RWPE2 (cell line): Measurements from ENCODE around the gene HTRA3.

Experiments used
- ATAC-seq: fragments of 200-7000 bp; cut with Tn5 transposase; 3 replicates; pipeline ENCODE4 v1.9.1; 2021; ENCODE audit warnings: low read depth
- DNase-seq: peaks from one replicate; pipeline ENCODE4 v3.0.0-alpha.2; 2020; ENCODE audit warnings: low spot score
- H3K27ac ChIP-seq: fragments of 450-650 bp; 2 replicates; pipeline ENCODE4 v1.5.1; 2017; ENCODE audit warnings: mild to moderate bottlenecking; ENCODE audit not compliant: poor library complexity, severe bottlenecking
- H3K27me3 ChIP-seq: fragments of 250-450 bp; sonication (Bioruptor Pico); 2 replicates; pipeline ENCODE4 v1.5.1; 2021; ENCODE audit warnings: mild to moderate bottlenecking, moderate library complexity; ENCODE audit not compliant: insufficient read depth, poor library complexity, severe bottlenecking
- H3K36me3 ChIP-seq: fragments of 250-450 bp; sonication (Bioruptor Pico); 2 replicates; pipeline ENCODE4 v1.5.1; 2020; ENCODE audit warnings: low read depth, mild to moderate bottlenecking, moderate library complexity
- H3K4me1 ChIP-seq: fragments of 250-450 bp; sonication (Bioruptor Pico); 2 replicates; pipeline ENCODE4 v1.5.1; 2021; ENCODE audit warnings: mild to moderate bottlenecking, moderate library complexity; ENCODE audit not compliant: insufficient read depth, poor library complexity, severe bottlenecking
- H3K4me3 ChIP-seq: fragments of 250-450 bp; sonication (Bioruptor Pico); 2 replicates; pipeline ENCODE4 v1.5.1; 2021; ENCODE audit warnings: mild to moderate bottlenecking, moderate library complexity; ENCODE audit not compliant: severe bottlenecking
- H3K9me3 ChIP-seq: fragments of 250-450 bp; sonication (Bioruptor Pico); 2 replicates; pipeline ENCODE4 v1.5.1; 2021; ENCODE audit warnings: mild to moderate bottlenecking, moderate library complexity; ENCODE audit not compliant: severe bottlenecking
- TF ChIP-seq, protein P1 (sequence below): fragments of 450-650 bp; IDR thresholded peaks from one replicate; pipeline ENCODE4 v1.5.1; 2017; ENCODE audit warnings: mild to moderate bottlenecking, moderate library complexity; ENCODE audit not compliant: poor library complexity, severe bottlenecking

Gene HTRA3

DNA sequence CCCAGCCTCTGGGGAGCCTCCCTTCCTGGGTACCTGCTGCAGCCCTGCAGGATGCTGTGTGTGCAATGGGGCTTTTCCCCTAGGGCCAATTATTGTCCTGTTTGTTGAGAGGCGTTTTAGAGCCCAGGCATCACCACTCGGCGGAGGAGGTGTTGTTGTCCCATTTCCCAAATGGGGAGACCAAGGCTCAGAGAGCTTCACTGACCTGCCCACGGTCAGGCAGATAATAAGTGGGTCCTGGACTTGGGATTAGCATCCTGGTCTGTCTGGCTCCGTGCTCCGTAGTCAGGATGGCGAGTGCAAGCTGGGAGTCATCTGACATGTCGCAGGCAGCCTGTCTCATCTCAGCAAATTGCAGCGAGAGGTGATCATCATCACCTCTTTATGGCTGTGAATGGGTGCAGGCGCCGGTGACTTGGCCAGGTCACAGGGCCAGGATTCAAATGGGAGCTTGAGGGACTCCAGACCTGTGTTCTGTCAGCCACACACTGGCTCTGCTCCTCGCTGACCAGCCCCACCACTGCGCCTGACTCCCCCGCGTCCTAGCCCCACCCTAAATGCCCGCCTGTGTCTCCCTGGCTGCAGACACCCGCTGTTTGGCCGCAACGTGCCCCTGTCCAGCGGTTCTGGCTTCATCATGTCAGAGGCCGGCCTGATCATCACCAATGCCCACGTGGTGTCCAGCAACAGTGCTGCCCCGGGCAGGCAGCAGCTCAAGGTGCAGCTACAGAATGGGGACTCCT is 16.6 kb downstream of the HTRA3 start:
- Histone ChIP-seq H3K4me3 (no peak overlapping the region), H3K36me3 (no peaks in the 10 kb centered on the region), H3K9me3 (no peaks in the 10 kb centered on the region), H3K27ac (no peak overlapping the region), H3K27me3 (no peaks in the 10 kb centered on the region), H3K4me1 (no peaks in the 10 kb centered on the region)
- TF ChIP-seq, protein P1, sequence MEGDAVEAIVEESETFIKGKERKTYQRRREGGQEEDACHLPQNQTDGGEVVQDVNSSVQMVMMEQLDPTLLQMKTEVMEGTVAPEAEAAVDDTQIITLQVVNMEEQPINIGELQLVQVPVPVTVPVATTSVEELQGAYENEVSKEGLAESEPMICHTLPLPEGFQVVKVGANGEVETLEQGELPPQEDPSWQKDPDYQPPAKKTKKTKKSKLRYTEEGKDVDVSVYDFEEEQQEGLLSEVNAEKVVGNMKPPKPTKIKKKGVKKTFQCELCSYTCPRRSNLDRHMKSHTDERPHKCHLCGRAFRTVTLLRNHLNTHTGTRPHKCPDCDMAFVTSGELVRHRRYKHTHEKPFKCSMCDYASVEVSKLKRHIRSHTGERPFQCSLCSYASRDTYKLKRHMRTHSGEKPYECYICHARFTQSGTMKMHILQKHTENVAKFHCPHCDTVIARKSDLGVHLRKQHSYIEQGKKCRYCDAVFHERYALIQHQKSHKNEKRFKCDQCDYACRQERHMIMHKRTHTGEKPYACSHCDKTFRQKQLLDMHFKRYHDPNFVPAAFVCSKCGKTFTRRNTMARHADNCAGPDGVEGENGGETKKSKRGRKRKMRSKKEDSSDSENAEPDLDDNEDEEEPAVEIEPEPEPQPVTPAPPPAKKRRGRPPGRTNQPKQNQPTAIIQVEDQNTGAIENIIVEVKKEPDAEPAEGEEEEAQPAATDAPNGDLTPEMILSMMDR, result no peak
- no peak for DNase-seq
- ATAC-seq, result no peak

DNA sequence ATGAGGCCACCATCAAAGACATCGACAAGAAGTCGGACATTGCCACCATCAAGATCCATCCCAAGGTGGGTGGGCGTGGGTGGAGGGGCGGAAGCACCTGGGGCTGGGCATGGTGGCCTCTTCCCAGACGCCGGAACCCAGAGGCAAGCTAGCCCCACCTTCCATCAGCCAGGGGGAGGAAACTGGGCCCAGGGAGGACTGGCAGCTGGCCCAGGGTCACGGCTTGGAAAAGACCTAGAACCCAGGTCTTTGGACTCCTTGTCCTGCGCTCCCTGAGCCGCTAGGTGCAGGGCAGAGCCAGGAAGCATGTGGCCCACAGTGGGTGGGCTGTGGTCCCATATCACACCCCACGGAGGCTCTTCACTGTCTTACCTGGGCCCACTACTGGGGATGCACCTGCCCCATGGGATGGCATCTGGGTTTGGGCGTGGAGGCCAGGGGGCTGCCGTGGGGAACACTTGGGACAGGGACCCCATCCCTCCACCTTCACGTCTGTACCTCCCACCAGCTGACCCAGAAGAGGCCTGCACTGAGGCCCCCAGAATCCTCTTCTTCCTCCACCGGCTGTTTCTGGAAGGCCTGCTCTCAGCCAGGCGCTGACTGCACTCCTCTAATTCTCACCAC is 17.3 kb downstream of the HTRA3 start:
- DNase-seq, result no peak
- Histone ChIP-seq H3K4me1 (no peaks in the 10 kb centered on the region), H3K27ac (no peak overlapping the region), H3K36me3 (no peaks in the 10 kb centered on the region), H3K9me3 (no peaks in the 10 kb centered on the region), H3K4me3 (no peak overlapping the region), H3K27me3 (no peaks in the 10 kb centered on the region)
- TF ChIP-seq, protein P1, result no peak
- no peak for ATAC-seq

DNA sequence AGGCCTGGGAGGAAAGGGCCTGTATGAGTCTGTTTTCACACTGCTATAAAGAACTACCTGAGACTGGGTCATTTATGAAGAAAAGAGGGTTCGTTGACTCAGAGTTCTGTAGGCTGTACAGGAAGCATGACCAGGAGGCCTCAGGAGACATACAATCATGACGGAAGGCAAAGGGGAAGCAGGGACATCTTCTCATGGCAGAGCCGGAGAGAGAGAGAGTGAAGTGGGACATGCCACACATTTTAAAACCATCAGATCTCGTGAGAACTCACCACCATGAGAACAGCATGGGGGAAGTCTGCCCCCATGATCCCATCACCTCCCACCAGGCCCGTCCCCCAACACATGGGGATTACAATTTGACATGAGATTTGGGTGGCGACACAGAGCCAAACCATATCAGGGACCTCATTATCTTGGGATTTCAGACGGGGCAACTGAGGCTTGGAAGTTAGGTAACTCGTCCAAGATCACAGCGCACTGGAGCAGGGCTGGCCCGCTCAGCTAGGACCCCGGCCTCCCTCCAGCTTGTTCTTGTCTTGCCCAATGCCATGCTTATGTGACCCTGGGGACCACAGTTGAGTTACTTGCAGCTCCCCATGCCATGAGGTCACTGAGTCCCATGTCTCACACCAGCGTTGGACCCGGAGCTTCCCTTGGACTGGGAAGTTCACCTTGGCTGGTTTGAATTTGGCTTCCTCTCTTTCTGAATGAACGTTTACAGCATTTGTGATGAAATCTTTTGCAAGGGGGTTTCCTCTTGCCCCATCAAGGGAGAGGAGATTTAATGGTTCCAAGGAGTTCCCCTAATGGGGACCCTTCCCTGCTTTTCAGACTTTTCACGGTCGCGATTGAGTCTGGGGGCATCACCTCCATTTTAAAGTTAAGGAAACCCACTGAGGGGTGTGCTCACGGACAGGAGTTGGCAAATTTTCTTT is 18.1 kb downstream of the HTRA3 start:
- no peaks in the 10 kb centered on the region for H3K36me3 ChIP-seq
- TF ChIP-seq, protein P1, result no peak

DNA sequence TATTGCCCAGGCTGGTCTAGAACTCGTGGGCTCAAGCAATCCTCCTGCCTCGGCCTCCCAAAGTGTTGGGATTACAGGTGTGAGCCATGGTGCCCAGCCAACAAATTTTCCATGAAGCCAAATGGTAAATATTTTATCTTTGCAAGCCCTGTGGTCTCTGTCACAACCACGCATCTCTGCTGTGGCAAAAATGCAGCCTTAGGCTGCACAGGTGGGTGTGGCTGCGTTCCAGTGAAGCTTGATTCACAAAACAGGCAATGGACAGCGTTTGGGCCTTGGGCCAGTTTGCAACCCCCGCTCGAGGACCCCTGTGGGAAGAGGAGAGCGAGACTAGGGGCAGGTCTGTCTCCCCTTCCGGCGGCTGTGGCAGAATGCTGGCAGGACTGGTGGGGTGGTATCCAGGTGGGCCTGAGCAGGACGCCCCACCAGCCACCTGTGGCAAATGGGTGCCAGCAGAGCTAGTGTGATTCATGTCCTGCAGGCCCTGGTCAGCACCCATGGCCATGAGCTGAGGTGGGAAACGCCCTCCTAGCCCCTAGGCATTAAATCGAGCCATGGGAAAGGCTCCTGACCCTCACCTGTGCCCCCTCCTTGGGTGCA is 19.7 kb downstream of the HTRA3 start:
- H3K9me3 ChIP-seq, result no peaks in the 10 kb centered on the region
- no peak overlapping the region for H3K4me3 ChIP-seq
- DNase-seq (peak; percentile 46), ATAC-seq (no peak)
- H3K36me3 ChIP-seq, result no peaks in the 10 kb centered on the region
- TF ChIP-seq, protein P1, result no peak
- no peak overlapping the region for H3K27ac ChIP-seq
- H3K27me3 ChIP-seq, result no peaks in the 10 kb centered on the region
- no peaks in the 10 kb centered on the region for H3K4me1 ChIP-seq

More for the DNA sequence above, 18.1 kb downstream of the HTRA3 start:
- ATAC-seq (no peak), DNase-seq (no peak)
- no peak overlapping the region for H3K4me3 ChIP-seq
- H3K9me3 ChIP-seq, result no peaks in the 10 kb centered on the region
- H3K27ac ChIP-seq, result no peak overlapping the region
- no peaks in the 10 kb centered on the region for H3K27me3 ChIP-seq
- no peaks in the 10 kb centered on the region for H3K4me1 ChIP-seq
